PC-3 (cell line): ENCODE results near the gene VSX1.

Experiments
- EZH2 ChIP-seq: fragments of 300-600 bp; sonication (generic); IDR thresholded peaks from one replicate; pipeline ENCODE4 v1.6.1; 2017; ENCODE audit warnings: antibody characterized with exemption, mild to moderate bottlenecking, low read length; ENCODE audit not compliant: unreplicated experiment
- EZH2phosphoT487 ChIP-seq: fragments of 300-600 bp; sonication (generic); IDR thresholded peaks from 2 replicates; pipeline ENCODE4 v1.6.1; 2018; ENCODE audit warnings: mild to moderate bottlenecking, antibody characterized with exemption, low read length, borderline replicate concordance
- TF ChIP-seq, protein P1 (sequence below): fragments of 300-600 bp; sonication (generic); conservative IDR thresholded peaks from 2 replicates; pipeline ENCODE4 v1.5.1; 2017; ENCODE audit warnings: antibody characterized with exemption, low read depth, mild to moderate bottlenecking, low read length

DNA sequence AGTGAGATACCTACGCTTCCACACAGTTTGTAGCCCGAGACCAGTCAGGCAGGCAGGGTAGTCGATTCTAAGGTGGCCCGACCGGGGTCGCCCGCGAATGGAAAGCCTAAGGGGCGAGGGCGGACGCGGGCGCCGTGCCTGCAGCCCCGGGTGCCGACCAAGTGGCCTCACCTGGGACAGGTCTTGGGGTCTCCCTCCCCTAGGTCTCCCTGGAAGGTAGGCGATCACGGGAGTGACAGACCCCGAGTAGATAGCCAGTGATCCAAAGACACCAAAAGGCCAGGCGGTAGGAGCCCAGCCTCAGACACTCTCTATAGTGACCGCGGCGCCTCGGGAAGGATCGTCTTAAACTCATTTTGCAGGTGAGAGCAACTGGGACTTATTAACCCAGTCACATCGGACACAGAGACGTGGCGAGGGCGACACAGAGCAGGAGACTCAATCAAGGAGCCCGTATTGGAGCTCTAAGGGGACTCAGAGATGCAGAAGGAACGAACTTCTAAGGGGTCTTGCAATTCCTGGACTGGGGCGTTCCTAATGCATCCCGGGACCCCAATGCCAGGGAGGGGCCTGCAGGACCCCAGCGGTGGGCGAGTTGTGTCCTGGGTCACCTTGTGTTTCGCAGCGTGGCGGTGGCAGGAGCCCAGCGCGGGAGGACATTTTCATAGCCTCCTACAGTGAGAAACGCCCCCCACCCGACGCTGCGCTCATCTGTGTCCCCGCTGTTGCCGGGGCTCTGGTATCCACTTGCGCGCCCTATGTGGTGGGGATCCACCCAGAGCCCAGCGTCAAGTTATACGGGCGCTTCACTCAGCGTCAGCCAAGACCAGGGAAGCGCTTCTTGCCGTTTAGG lies 2.1 kb upstream of the VSX1 start:
- TF ChIP-seq, protein P1, sequence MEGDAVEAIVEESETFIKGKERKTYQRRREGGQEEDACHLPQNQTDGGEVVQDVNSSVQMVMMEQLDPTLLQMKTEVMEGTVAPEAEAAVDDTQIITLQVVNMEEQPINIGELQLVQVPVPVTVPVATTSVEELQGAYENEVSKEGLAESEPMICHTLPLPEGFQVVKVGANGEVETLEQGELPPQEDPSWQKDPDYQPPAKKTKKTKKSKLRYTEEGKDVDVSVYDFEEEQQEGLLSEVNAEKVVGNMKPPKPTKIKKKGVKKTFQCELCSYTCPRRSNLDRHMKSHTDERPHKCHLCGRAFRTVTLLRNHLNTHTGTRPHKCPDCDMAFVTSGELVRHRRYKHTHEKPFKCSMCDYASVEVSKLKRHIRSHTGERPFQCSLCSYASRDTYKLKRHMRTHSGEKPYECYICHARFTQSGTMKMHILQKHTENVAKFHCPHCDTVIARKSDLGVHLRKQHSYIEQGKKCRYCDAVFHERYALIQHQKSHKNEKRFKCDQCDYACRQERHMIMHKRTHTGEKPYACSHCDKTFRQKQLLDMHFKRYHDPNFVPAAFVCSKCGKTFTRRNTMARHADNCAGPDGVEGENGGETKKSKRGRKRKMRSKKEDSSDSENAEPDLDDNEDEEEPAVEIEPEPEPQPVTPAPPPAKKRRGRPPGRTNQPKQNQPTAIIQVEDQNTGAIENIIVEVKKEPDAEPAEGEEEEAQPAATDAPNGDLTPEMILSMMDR = no peak
- no peak for TF ChIP-seq EZH2
- no peak for TF ChIP-seq EZH2phosphoT487
